Right renal pelvis (tissue), 4 donors: ENCODE results near the gene CYP4A22. TPM values are rescaled to one million over a fixed set of nuclear protein-coding genes. Genes with fewer than 3 reads are reported as not detected.
"Not testable (repeated sequence)": the region's sequence is repeated elsewhere in the genome, so short reads cannot be mapped to it uniquely, and the experiment has no call there.

Source experiments
- DNase-seq, 4 donors: peaks; one replicate each; pipeline ENCODE4 v3.0.0-alpha.2; 2013; ENCODE audit warnings: low read depth in 4 of 4, low spot score in 3 of 4, missing footprints in 1 of 4
- polyA plus RNA-seq, 4 donors: library from polyadenylated mRNA; unstranded; fragments of 120-200 nt; gene quantifications; one replicate each; pipeline ENCODE4 v1.2.1, GENCODE V29; 2013; ENCODE audit not compliant: insufficient read length in 4 of 4

Gene CYP4A22
- polyA plus RNA-seq, result 1 to 10 TPM; 5.1 to 7.8 (median 7.5) TPM

- no peak for DNase-seq
Measured at GRCh38 chr1:47137198-47137597, at the start of gene CYP4A22. Gene CYP4A22 (plus strand): TSS chr1:47137441. CDS start chr1:47137486, 45 bp downstream.

- peak in 2 of 4 donors; percentile 1 to 5 for DNase-seq
Measured at GRCh38 chr1:47089356-47089755, 47.9 kb upstream of the CYP4A22 start.

GRCh38 chr1:47091476-47091875, 45.8 kb upstream of the CYP4A22 start:
- not testable (repeated sequence) for DNase-seq

- no peak for DNase-seq
Measured at GRCh38 chr1:47104816-47105215, 32.4 kb upstream of the CYP4A22 start.

- no peak for DNase-seq
Measured at GRCh38 chr1:47106792-47107191, 30.4 kb upstream of the CYP4A22 start.

GRCh38 chr1:47107851-47108574, 29.2 kb upstream of the CYP4A22 start:
- DNase-seq, result not testable (repeated sequence)

GRCh38 chr1:47109482-47109881, 27.8 kb upstream of the CYP4A22 start:
- not testable (repeated sequence) for DNase-seq

- no peak for DNase-seq
Measured at GRCh38 chr1:47113178-47113577, 24.1 kb upstream of the CYP4A22 start.

GRCh38 chr1:47121039-47121438, 16.2 kb upstream of the CYP4A22 start:
- DNase-seq, result not testable (repeated sequence)

GRCh38 chr1:47124834-47125233, 12.4 kb upstream of the CYP4A22 start:
- DNase-seq, result not testable (repeated sequence)

- not testable (repeated sequence) for DNase-seq
Measured at GRCh38 chr1:47126997-47127396, 10.2 kb upstream of the CYP4A22 start.

- no peak for DNase-seq
Measured at GRCh38 chr1:47128221-47128620, 9.0 kb upstream of the CYP4A22 start.

- DNase-seq, result not testable (repeated sequence)
Measured at GRCh38 chr1:47128854-47129253, 8.4 kb upstream of the CYP4A22 start.

GRCh38 chr1:47129489-47130230, 7.6 kb upstream of the CYP4A22 start:
- not testable (repeated sequence) for DNase-seq

GRCh38 chr1:47132665-47133064, 4.6 kb upstream of the CYP4A22 start:
- not testable (repeated sequence) for DNase-seq

GRCh38 chr1:47137925-47138615, 829 bp downstream of the CYP4A22 start:
- no peak for DNase-seq

- not testable (repeated sequence) for DNase-seq
Measured at GRCh38 chr1:47140358-47140757, 3.1 kb downstream of the CYP4A22 start.

- not testable (repeated sequence) for DNase-seq
Measured at GRCh38 chr1:47143654-47144053, 6.4 kb downstream of the CYP4A22 start.

GRCh38 chr1:47146495-47146894, 9.3 kb downstream of the CYP4A22 start:
- not testable (repeated sequence) for DNase-seq

GRCh38 chr1:47147047-47147785, 10.0 kb downstream of the CYP4A22 start:
- DNase-seq, result no peak
